Epidermal melanocyte (primary cell): Measurements from ENCODE around the gene GCKR.

Source experiments
- DNase-seq: peaks from one replicate; pipeline ENCODE4 v3.0.0; 2011; ENCODE audit warnings: low spot score; ENCODE audit not compliant: insufficient read length

Gene GCKR

GRCh38 chr2:27572439-27572838 lies 75.8 kb downstream of the GCKR start:
- DNase-seq = no peak

- no peak for DNase-seq
These were observed 76.4 kb downstream of the GCKR start for GRCh38 chr2:27572998-27573429.
